NCI-H524 treated with DMSO at 0.1 percent for 48 hours (cell line): ENCODE data around the gene SMIM24.
"Not testable (repeated sequence)": the region's sequence is repeated elsewhere in the genome, so short reads cannot be mapped to it uniquely, and the experiment has no call there.

Experiments
- DNase-seq: peaks from one replicate; lab custom pipeline; 2025; lab: John Stamatoyannopoulos, UW

SMIM24 gene

DNA sequence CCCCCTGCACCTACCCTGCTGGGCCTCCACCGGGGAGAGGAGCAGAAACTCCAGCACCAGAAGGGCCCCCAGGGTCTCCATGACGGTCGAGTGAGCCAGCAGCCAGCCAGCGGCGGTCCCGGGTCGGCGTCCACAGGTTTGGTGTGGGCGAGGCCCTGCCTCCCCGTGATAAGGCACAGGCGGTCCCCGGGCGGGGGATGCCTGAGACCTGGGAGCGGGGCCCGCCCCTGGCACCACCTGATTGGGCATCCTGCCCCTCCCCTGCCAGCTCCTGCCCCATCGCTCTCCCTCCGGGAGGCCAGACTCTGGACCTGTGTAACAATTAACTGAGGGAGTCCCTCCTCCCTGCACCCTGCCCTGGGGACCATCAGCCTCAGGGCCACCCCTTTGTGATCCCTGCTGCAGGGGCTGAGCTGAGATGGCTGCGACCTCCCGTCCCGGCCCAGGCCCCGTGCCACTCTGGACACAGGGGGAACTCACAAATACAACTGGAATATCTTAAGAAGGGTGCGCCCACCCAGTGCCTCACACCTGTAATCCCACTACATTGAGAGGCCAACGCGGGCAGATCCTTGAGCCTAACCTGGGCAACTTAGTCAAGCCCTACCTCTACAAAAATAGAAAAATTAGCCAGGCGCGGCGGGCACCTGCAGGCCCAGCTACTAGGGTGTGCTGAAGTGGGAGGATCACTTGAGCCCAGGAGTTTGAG, at the start of gene SMIM24:
Gene SMIM24, minus strand, starts transcription at position 143 of the 709 bp plus-strand sequence. Its CDS starts 62 bp downstream, at position 81.
- no peak for DNase-seq

GRCh38 chr19:3529299-3529698, 49.0 kb upstream of the SMIM24 start:
- DNase-seq, result not testable (repeated sequence)

DNA sequence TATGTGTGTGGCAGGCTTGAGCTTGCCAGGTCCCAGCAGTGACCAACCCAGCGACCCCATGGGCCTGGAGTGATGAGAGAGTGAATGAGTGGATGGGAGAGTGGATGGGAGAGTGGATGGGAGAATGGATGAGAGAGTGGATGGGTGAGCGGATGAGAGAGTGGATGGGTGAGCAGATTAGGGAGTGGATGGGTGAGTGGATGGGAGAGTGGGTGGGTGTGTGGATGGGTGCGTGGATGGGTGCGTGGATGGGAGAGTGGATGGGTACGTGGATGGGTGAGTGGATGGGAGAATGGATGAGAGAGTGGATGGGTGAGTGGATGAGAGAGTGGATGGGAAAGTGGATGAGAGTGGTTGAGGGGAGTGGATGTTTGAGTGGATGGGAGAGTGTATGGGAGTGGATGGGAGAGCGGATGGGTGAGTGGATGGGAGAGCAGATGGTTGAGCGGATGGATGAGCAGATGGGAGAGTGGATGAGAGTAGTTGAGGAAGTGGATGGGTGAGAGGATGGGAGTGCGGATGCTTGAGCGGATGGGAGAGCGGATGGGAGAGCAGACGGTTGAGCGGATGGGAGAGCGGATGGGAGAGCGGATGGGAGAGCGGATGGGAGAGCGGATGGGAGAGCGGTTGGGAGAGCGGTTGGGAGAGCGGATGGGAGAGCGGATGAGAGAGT, 48.4 kb upstream of the SMIM24 start:
- no peak for DNase-seq

- DNase-seq, result no peak
These were observed 47.8 kb upstream of the SMIM24 start for GRCh38 chr19:3528080-3528479.

DNA sequence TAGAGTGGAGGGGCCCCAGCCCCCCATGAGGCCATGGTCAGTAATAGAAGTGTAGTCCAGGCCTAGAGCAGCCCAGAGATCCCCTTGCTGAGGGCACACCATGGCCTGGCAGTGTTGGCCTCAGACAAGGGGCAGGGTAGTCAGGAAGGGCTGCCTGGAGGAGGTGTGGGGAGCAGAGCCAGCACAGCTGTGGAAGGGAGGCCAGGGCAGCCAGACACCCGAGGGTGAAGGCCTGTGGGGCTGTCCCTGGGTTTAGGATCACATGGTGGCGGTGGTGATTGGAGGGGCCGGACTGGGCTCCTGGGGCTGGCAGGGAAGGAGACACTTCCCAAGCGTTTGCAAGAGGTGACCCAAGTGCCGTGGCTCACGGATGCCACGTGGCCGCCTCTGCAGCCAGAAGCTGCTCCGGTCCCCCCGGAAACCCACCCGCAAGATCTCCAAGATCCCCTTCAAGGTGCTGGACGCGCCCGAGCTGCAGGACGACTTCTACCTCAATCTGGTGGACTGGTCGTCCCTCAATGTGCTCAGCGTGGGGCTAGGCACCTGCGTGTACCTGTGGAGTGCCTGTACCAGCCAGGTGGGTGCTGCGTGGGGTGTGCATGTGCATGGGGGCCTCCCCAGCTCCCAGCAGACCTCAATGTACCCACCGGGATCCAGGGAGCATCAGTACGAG, 47.0 kb upstream of the SMIM24 start:
- DNase-seq, result no peak

DNA sequence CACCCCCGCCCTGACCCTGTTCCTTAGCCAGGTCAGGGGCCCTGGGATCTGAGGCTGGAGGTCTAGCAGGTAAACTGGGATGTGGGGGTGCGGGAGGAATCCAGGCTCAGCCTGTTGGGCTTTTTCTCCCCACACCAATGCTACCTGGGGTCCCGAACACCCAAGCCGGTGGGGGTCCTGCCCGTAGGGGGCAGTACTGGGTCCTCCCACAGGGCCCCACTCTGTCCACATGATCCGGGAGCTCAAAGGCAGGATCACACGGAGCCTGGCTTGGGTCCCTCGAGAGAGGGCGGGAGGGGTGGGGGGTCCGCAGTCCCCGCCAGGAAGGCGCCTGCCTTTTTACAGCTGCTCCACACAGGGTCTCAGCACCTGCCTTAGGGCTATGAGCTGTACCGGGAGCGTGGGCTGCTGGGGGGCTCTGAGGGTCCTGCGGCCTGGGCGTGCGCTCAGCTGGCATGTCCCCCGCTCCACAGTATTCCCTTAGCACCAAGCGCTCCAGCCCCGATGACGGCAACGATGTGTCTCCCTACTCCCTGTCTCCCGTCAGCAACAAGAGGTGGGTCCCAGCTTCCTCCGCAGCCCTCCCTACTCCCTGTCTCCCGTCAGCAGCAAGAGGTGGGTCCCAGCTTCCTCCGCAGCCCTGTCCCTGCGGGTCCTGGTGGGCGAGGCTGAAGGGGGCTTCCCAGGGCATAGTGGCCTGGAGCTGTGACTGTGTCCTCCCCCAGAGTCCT, 46.3 kb upstream of the SMIM24 start:
- DNase-seq, result no peak

DNA sequence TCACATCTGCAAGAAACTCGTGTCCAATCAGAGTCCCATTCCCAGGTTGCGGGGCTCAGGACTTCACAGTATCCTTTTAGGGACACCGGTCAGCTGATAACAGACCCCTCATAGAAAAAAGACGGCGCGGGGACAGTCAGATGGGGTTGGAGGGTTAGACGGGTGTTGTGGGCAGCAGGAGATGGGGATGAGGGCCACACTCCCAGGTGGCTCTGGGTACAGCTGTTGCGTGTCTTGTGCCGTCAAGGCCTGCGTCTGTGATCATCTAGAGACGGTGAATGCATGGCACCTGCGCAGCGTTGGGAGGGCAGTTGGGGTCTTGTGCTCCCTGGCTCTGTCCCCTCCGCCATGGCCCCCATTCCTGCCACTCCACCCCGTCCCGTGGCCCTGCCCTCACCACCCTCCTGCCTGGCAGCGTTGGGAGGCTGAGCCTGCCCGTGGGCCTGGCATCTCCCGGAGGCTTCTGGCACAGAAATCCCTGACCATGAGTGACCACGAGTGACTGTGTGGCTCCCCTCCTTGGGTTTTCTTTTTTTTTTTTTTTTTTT, 44.7 kb upstream of the SMIM24 start:
- no peak for DNase-seq

DNA sequence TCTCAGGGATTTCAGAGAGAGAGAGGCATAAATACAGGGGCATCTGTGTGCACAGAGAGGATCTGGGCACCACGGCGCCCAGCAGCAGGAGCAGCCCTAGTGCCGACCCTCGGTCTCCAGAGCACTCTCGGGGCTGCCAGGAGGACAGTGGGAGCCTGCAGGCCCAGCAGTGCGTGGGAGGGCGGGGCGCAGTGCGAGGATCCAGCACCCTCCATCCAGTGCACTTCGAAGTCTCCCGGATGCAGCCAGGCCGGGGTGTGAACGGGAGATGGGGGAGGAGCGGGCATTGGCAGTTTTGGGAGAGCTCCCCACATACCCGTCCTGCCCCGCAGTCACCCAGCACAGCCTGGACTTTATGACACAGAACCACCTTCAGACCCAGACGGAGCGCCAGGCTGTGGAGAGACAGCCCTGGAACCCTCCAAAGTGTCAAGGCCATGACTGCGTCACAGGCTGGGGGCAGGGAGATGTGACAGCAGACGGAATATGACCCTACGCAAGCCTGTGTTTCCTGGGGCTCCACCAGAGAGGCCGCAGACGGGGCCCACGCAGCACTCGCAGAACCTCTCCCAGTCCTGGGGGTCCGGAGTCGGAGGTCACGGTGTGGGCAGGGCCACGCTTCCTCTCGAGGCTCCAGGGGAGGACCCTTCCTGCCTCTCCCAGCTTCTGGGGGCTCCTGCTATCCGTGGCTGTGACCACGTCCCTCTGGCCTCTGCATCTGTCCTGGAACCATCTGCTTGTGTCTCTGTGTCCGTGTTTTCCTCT, 43.9 kb upstream of the SMIM24 start:
- no peak for DNase-seq

DNA sequence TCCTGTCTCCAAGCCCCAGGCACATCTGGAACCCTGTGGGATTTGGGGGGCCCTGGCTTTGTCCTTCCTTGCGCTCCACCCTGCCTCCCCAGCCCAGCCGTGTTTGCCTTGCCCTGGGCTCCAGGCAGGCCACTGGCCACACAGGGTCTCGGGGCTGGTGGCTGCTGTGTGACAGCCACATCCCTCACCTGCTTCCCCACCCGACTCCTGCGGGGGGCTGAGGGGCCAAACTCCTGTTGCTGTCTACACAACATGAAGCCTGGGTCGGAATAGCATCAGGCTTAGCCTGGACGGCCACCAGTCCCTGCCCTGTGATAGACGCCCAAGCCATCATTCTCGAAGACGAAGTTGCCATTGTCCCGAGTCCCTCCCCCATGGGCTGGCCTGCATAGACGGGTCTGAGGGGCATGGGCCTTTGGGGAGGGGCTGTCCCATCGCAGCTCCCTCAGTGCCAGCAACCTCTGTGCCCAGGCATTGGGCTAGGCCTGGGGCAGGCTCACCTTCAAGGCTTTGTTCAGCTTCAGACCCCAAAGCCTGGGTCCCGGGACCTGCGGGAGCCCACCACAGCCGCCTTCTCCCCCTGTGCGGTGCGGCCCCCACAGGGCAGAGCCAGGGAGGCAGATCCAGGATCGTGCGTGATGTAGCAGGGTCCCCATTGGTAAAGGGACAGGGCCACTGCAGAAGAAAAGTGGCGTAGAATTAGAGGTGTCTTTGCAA, 43.2 kb upstream of the SMIM24 start:
- DNase-seq, result no peak

- no peak for DNase-seq
These were observed 42.4 kb upstream of the SMIM24 start for GRCh38 chr19:3522421-3523360.

DNA sequence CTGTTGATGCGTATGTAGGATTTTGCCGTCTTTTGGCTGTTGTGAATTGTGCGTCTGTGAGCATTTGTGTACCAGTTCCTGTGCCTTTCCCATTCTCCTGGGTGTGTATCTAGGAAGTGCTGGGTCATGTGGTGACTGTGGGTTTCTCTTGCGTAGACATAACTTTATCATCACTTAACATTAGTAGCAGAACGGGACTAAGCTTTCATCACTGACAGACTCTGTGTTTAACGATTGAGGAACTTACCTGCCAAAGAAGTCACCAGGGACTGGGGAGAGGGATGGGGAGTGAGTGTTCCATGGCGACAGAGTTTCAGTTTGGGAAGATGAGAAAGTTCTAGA, 40.8 kb upstream of the SMIM24 start:
- DNase-seq, result no peak

DNA sequence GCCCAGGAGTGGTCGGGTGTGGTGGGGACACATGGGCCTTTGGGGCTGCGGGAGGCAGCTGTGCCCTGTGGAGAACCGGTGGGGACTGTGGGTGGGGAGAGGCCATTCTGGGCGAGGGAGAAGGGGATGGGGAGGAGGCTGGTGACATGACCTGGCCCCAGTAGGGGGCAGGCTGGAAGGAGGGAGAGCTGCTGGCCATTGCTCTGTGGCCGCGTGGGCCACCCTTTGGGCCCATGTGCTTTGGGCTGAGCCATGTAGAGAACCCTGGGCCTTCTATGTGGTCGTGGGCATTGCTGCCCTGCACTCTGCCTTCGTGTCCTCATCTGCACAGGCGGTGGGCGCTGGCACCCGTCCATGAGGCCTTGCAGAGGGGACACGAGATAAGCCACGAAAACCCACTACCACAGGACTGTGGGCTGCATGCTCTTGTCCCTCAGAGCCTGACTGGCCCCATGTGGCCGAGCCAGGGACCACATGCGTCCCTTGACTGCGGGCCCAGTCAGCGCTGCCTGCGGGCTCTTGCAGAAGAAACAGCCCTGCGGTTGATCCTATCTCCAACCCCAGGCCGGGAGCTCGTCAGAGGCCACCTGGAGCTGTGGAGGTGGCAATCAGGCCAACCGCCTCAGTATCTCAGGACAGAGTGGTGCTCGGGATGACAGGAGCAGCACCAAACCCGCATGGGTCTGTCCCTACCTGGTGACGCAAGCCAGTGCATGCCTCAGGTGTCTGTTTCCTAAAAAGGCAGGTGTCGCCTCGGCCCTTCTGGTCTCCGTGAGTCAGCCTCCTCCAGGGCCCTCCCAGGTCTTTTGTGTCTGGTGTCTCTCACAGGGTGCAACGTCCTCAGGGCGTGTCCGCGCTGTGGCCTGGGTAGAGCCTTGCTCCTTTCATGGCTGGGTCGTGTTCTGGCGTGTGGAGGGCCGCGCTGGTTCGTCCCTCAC, 40.1 kb upstream of the SMIM24 start:
- DNase-seq, result no peak

GRCh38 chr19:3519126-3519525, 38.8 kb upstream of the SMIM24 start:
- DNase-seq, result no peak

- DNase-seq, result no peak
These were observed 38.3 kb upstream of the SMIM24 start for GRCh38 chr19:3518659-3519058.

GRCh38 chr19:3518255-3518654, 37.9 kb upstream of the SMIM24 start:
- DNase-seq, result no peak

DNA sequence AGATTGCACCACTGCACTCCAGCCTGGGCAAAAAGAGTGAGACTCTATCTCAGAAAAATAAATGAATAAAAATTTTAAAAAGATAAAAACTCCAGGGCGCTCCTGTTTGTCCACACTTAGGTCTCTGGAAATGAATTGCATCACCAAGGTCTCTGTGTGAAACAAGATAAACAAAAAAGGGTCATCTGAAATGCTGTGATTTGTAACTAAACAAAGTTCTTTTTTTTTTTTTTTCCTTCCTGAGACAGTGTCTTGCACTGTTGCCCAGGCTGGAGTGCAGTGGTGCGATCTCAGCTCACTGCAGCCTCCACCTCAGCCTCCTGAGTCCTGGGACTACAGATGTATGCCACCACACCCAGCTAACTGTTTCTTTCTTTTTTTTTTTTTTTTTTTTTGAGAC, 37.3 kb upstream of the SMIM24 start:
- no peak for DNase-seq

GRCh38 chr19:3516675-3517207, 36.4 kb upstream of the SMIM24 start:
- DNase-seq, result no peak

GRCh38 chr19:3515891-3516422, 35.6 kb upstream of the SMIM24 start:
- no peak for DNase-seq
